HG02884 (cell line): ENCODE data around the gene P4HA2.
"Not testable (repeated sequence)": the region's sequence is repeated elsewhere in the genome, so short reads cannot be mapped to it uniquely, and the experiment has no call there.

ENCODE experiments used
- ATAC-seq: cut with Tn5 transposase; IDR thresholded peaks from one replicate; pipeline ENCODE4 v1.9.1; 2021; ENCODE audit warnings: mild to moderate bottlenecking, moderate library complexity; ENCODE audit not compliant: unreplicated experiment

The P4HA2 gene

GRCh38 chr5:132162945-132163344 is 64.7 kb downstream of the P4HA2 start:
- ATAC-seq, result no peak

GRCh38 chr5:132161574-132162326 is 65.9 kb downstream of the P4HA2 start:
- not testable (repeated sequence) for ATAC-seq

GRCh38 chr5:132156413-132156812 is 71.2 kb downstream of the P4HA2 start:
- no peak for ATAC-seq

- ATAC-seq, result no peak
Observed at GRCh38 chr5:132150565-132150964, 77.1 kb downstream of the P4HA2 start.

- ATAC-seq, result no peak
Observed at GRCh38 chr5:132147663-132148062, 80.0 kb downstream of the P4HA2 start.

GRCh38 chr5:132145326-132145725 is 82.3 kb downstream of the P4HA2 start:
- ATAC-seq, result not testable (repeated sequence)

GRCh38 chr5:132143148-132143547 is 84.5 kb downstream of the P4HA2 start:
- ATAC-seq, result no peak

- ATAC-seq, result no peak
Observed at GRCh38 chr5:132142459-132142858, 85.2 kb downstream of the P4HA2 start.
